SK-N-SH treated with all-trans-retinoic acid at 6 μM for 48 hours (cell line): ENCODE data around the gene BEGAIN.
A peak's percentile ranks its signal among the peaks of the same experiment; 100 is the strongest.

ENCODE experiments used
- ATAC-seq: fragments of 200-7000 bp; cut with Tn5 transposase; 3 replicates; pipeline ENCODE4 v1.9.1; 2020; ENCODE audit warnings: mild to moderate bottlenecking, moderate library complexity
- BACH2 ChIP-seq: fragments of 250-450 bp; sonication (Bioruptor Pico); IDR thresholded peaks from 2 replicates; pipeline ENCODE4 v1.9.0; 2021; ENCODE audit warnings: mild to moderate bottlenecking, borderline replicate concordance
- CSDC2 ChIP-seq: fragments of 250-450 bp; sonication (Bioruptor Pico); IDR thresholded peaks from 2 replicates; pipeline ENCODE4 v1.5.0; 2020; ENCODE audit warnings: mild to moderate bottlenecking, moderate library complexity
- ESRRG ChIP-seq: fragments of 250-450 bp; sonication (Bioruptor Pico); IDR thresholded peaks from 2 replicates; pipeline ENCODE4 v1.6.1; 2021; ENCODE audit warnings: mild to moderate bottlenecking
- ISL1 ChIP-seq: fragments of 250-450 bp; sonication (Bioruptor Pico); IDR thresholded peaks from 2 replicates; pipeline ENCODE4 v2.1.2; 2022; ENCODE audit warnings: mild to moderate bottlenecking, moderate library complexity
- OSR1 ChIP-seq: fragments of 250-450 bp; sonication (Bioruptor Pico); IDR thresholded peaks from 2 replicates; pipeline ENCODE4 v1.8.0; 2022; ENCODE audit warnings: moderate library complexity, mild to moderate bottlenecking, inconsistent platforms
- PPARA ChIP-seq: fragments of 250-450 bp; sonication (Bioruptor Pico); IDR thresholded peaks from 2 replicates; pipeline ENCODE4 v1.5.0; 2020; ENCODE audit warnings: mild to moderate bottlenecking, borderline replicate concordance
- RARB ChIP-seq: fragments of 250-450 bp; sonication (Bioruptor Pico); IDR thresholded peaks from 2 replicates; pipeline ENCODE4 v1.8.0; 2021; ENCODE audit warnings: mild to moderate bottlenecking, moderate library complexity
- TCF4 ChIP-seq: fragments of 250-450 bp; sonication (Bioruptor Pico); IDR thresholded peaks from 2 replicates; pipeline ENCODE4 v1.8.0; 2021; ENCODE audit warnings: mild to moderate bottlenecking, moderate library complexity, borderline replicate concordance
- TOX ChIP-seq: fragments of 250-450 bp; sonication (Bioruptor Pico); IDR thresholded peaks from 2 replicates; pipeline ENCODE4 v1.8.0; 2021; ENCODE audit warnings: mild to moderate bottlenecking, moderate library complexity, borderline replicate concordance
- ZC3H10 ChIP-seq: fragments of 250-450 bp; sonication (Bioruptor Pico); IDR thresholded peaks from 2 replicates; pipeline ENCODE4 v1.5.1; 2021; ENCODE audit warnings: mild to moderate bottlenecking, moderate library complexity
- ZFP3 ChIP-seq: fragments of 250-450 bp; sonication (Bioruptor Pico); IDR thresholded peaks from 2 replicates; pipeline ENCODE4 v1.5.0; 2020; ENCODE audit warnings: mild to moderate bottlenecking, moderate library complexity
- ZFP30 ChIP-seq: fragments of 450-650 bp; formaldehyde crosslinking; IDR thresholded peaks from 2 replicates; pipeline ENCODE4 v1.5.0; 2022; ENCODE audit warnings: mild to moderate bottlenecking, moderate library complexity
- ZNF565 ChIP-seq: fragments of 450-650 bp; formaldehyde crosslinking; conservative IDR thresholded peaks from 2 replicates; pipeline ENCODE4 v1.5.0; 2020; ENCODE audit warnings: low read depth, mild to moderate bottlenecking, moderate library complexity
- ZNF70 ChIP-seq: fragments of 450-650 bp; formaldehyde crosslinking; IDR thresholded peaks from 2 replicates; pipeline ENCODE4 v1.5.0; 2020; ENCODE audit warnings: mild to moderate bottlenecking, moderate library complexity
- ZNF8 ChIP-seq: fragments of 450-650 bp; formaldehyde crosslinking; IDR thresholded peaks from 2 replicates; pipeline ENCODE4 v1.5.0; 2020; ENCODE audit warnings: mild to moderate bottlenecking, moderate library complexity
- TF ChIP-seq, protein P1 (sequence below): fragments of 250-450 bp; sonication (Bioruptor Pico); IDR thresholded peaks from 2 replicates; pipeline ENCODE4 v1.8.0; 2021; ENCODE audit warnings: low read depth, mild to moderate bottlenecking, moderate library complexity, borderline replicate concordance
- TF ChIP-seq, protein P2 (sequence below): fragments of 250-450 bp; sonication (Bioruptor Pico); IDR thresholded peaks from 2 replicates; pipeline ENCODE4 v1.8.0; 2020; ENCODE audit warnings: mild to moderate bottlenecking, moderate library complexity, borderline replicate concordance
- TF ChIP-seq, protein P3 (sequence below): fragments of 250-450 bp; sonication (Bioruptor Pico); IDR thresholded peaks from 2 replicates; pipeline ENCODE4 v1.5.1; 2020; ENCODE audit warnings: low read depth, mild to moderate bottlenecking, moderate library complexity

Gene BEGAIN

GRCh38 chr14:100548295-100548655 is 38.9 kb downstream of the BEGAIN start (continued):
- no peak for TF ChIP-seq ZNF565
- TF ChIP-seq OSR1 (CRISPR knock-in tag) = no peak
- TF ChIP-seq, protein P1, sequence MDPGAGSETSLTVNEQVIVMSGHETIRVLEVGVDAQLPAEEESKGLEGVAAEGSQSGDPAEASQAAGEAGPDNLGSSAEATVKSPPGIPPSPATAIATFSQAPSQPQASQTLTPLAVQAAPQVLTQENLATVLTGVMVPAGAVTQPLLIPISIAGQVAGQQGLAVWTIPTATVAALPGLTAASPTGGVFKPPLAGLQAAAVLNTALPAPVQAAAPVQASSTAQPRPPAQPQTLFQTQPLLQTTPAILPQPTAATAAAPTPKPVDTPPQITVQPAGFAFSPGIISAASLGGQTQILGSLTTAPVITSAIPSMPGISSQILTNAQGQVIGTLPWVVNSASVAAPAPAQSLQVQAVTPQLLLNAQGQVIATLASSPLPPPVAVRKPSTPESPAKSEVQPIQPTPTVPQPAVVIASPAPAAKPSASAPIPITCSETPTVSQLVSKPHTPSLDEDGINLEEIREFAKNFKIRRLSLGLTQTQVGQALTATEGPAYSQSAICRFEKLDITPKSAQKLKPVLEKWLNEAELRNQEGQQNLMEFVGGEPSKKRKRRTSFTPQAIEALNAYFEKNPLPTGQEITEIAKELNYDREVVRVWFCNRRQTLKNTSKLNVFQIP (CRISPR knock-in tag) = no peak

DNA sequence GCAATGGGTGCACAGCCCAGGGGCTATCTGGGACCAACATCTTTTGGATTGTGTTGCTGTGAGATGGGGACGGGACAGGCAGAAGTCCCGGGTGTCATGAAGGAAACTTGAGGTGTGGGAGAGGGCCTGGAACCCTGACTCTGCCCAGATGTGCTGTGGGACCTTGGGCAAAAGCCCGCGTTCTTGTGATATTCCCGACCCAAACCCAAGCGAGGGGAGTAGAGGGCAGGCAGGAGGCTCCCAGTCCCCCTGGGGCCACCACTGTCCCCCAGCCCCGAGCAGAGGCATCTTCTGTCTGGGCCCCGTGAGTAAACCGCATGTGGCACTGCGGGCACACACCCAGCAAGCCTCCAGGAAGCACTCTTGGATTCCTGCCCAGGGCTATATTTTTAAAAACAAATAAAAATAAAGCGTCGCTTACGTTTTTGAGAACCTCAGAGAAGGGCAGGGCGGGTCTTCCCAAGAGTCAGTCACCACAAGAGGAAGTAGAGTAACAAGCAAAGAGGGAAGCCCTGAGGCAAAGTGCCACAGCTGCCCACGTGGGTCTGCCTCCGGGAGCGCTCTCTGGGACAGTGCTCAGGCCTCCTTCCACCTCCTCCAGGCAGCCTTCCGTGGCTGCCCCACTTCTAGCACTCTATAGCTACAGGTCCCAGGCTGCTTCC is 39.5 kb downstream of the BEGAIN start:
- ATAC-seq = peak; percentile 42

GRCh38 chr14:100546051-100546443 is 41.2 kb downstream of the BEGAIN start:
- ATAC-seq = no peak
- TF ChIP-seq ZNF70 (CRISPR knock-in tag) (no peak), CSDC2 (CRISPR knock-in tag) (no peak), ZNF565 (no peak), TOX (CRISPR knock-in tag) (no peak), ZFP3 (CRISPR knock-in tag) (no peak), ZNF8 (CRISPR knock-in tag) (no peak), PPARA (CRISPR knock-in tag) (no peak), BACH2 (CRISPR knock-in tag) (no peak), ESRRG (CRISPR knock-in tag) (no peak)
- TF ChIP-seq, protein P1 (CRISPR knock-in tag) = no peak

More for the DNA sequence above, 39.5 kb downstream of the BEGAIN start:
- TF ChIP-seq TCF4 (CRISPR knock-in tag) (no peak), ZC3H10 (CRISPR knock-in tag) (no peak), RARB (CRISPR knock-in tag) (no peak), ZNF565 (no peak), PPARA (CRISPR knock-in tag) (no peak), CSDC2 (CRISPR knock-in tag) (no peak)
- TF ChIP-seq, protein P2, sequence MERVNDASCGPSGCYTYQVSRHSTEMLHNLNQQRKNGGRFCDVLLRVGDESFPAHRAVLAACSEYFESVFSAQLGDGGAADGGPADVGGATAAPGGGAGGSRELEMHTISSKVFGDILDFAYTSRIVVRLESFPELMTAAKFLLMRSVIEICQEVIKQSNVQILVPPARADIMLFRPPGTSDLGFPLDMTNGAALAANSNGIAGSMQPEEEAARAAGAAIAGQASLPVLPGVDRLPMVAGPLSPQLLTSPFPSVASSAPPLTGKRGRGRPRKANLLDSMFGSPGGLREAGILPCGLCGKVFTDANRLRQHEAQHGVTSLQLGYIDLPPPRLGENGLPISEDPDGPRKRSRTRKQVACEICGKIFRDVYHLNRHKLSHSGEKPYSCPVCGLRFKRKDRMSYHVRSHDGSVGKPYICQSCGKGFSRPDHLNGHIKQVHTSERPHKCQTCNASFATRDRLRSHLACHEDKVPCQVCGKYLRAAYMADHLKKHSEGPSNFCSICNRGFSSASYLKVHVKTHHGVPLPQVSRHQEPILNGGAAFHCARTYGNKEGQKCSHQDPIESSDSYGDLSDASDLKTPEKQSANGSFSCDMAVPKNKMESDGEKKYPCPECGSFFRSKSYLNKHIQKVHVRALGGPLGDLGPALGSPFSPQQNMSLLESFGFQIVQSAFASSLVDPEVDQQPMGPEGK = no peak
- TF ChIP-seq, protein P1 (CRISPR knock-in tag) = no peak
- TF ChIP-seq, protein P3, sequence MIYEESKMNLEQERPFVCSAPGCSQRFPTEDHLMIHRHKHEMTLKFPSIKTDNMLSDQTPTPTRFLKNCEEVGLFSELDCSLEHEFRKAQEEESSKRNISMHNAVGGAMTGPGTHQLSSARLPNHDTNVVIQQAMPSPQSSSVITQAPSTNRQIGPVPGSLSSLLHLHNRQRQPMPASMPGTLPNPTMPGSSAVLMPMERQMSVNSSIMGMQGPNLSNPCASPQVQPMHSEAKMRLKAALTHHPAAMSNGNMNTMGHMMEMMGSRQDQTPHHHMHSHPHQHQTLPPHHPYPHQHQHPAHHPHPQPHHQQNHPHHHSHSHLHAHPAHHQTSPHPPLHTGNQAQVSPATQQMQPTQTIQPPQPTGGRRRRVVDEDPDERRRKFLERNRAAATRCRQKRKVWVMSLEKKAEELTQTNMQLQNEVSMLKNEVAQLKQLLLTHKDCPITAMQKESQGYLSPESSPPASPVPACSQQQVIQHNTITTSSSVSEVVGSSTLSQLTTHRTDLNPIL (CRISPR knock-in tag) = no peak

GRCh38 chr14:100545359-100545758 is 41.9 kb downstream of the BEGAIN start:
- TF ChIP-seq CSDC2 (CRISPR knock-in tag) = no peak
- TF ChIP-seq ZFP30 = no peak
- TF ChIP-seq ZNF8 (CRISPR knock-in tag) = no peak
- TF ChIP-seq, protein P1 (CRISPR knock-in tag) = no peak
- no peak for TF ChIP-seq ZFP3 (CRISPR knock-in tag)
- TF ChIP-seq ISL1 (CRISPR knock-in tag) = no peak
- no peak for ATAC-seq
